Measurements from ENCODE around the gene GDAP2. TPM values are rescaled to one million over a fixed set of nuclear protein-coding genes. Genes with fewer than 3 reads are reported as not detected.
"Not testable (repeated sequence)": the region's sequence is repeated elsewhere in the genome, so short reads cannot be mapped to it uniquely, and the experiment has no call there.

The GDAP2 gene
- total and polyA plus RNA-seq, 11 donors = 1.4 to 25.6 (median 19.0) TPM

- Histone ChIP-seq H3K27me3 (no peaks in the 10 kb centered on the region), H3K4me3 (peak overlapping the region in 10 of 12 donors; percentile 79 to 96 (median 92)), H3K27ac (peak overlapping the region in 3 of 12 donors; percentile 83 to 95 (median 88)), H3K9me3 (no peaks in the 10 kb centered on the region), H3K36me3 (peaks cover 0 to 25% (median 15%) of the 10 kb centered on the region in 9 donors), H3K4me1 (peaks cover 5 to 53% (median 23%) of the 10 kb centered on the region in 12 donors)
- ATAC-seq (no peak), DNase-seq (no peak)
- intact Hi-C loops (cut with DNase I) = no loop called here
- TF ChIP-seq POLR2A (IDR thresholded peaks at IDR 0.05) = no peak
- no peak for TF ChIP-seq CTCF (IDR thresholded peaks at IDR 0.05)
- 4 to 8% (median 7%) methylated on average over 6 of the region's 6 CpGs for WGBS, 4 donors
Measured at GRCh38 chr1:117930484-117930883, 1.1 kb upstream of the GDAP2 start.

GRCh38 chr1:117930173-117930447 is 689 bp upstream of the GDAP2 start:
- ATAC-seq = no peak
- Histone ChIP-seq H3K36me3 (peaks cover 0 to 21% (median 11%) of the 10 kb centered on the region in 9 donors), H3K4me1 (peaks cover 5 to 56% (median 23%) of the 10 kb centered on the region in 12 donors), H3K27ac (peak overlapping the region in 8 of 12 donors; percentile 80 to 95 (median 86)), H3K9me3 (no peaks in the 10 kb centered on the region), H3K4me3 (peak overlapping the region; percentile 58 to 96 (median 91)), H3K27me3 (no peaks in the 10 kb centered on the region)
- WGBS, 4 donors = 1 to 2% (median 2%) methylated on average over 12 of the region's 12 CpGs
- intact Hi-C loops (cut with DNase I) = no loop called here
- DNase-seq = no peak
- no peak for TF ChIP-seq CTCF (IDR thresholded peaks at IDR 0.05)
- no peak for TF ChIP-seq POLR2A (IDR thresholded peaks at IDR 0.05)

GRCh38 chr1:117928881-117929342 is 509 bp downstream of the GDAP2 start:
- intact Hi-C loops (cut with DNase I) = no loop called here
- peak; percentile 58 to 74 (median 67) for DNase-seq
- peak; percentile 66 to 82 (median 76) for ATAC-seq

GRCh38 chr1:117925981-117926380 is 3.4 kb downstream of the GDAP2 start:
- peaks cover 0 to 5% (median 0%) of the 10 kb centered on the region in 9 donors for H3K36me3 ChIP-seq
- 87 to 93% (median 90%) methylated on average over 3 of the region's 3 CpGs for WGBS, 4 donors
- peaks cover 5 to 42% (median 18%) of the 10 kb centered on the region in 12 donors for H3K4me1 ChIP-seq
- ATAC-seq (no peak), DNase-seq (no peak)
- peak overlapping the region in 1 of 12 donors; percentile 64 for H3K27ac ChIP-seq
- intact Hi-C loops (cut with DNase I) = no loop called here
- no peaks in the 10 kb centered on the region for H3K27me3 ChIP-seq
- no peak for TF ChIP-seq CTCF (IDR thresholded peaks at IDR 0.05)
- TF ChIP-seq POLR2A (IDR thresholded peaks at IDR 0.05) = no peak
- H3K4me3 ChIP-seq = peak overlapping the region in 1 of 12 donors; percentile 2
- no peaks in the 10 kb centered on the region for H3K9me3 ChIP-seq

More at GRCh38 chr1:117928881-117929342, 509 bp downstream of the GDAP2 start:
- no peaks in the 10 kb centered on the region for H3K27me3 ChIP-seq
- peaks cover 0 to 13% (median 0%) of the 10 kb centered on the region in 9 donors for H3K36me3 ChIP-seq
- H3K4me3 ChIP-seq = peak overlapping the region; percentile 58 to 96 (median 91)
- H3K9me3 ChIP-seq = no peaks in the 10 kb centered on the region
- TF ChIP-seq CTCF (IDR thresholded peaks at IDR 0.05) = peak in 2 of 12 donors; percentile 21 to 34
- no peak for TF ChIP-seq POLR2A (IDR thresholded peaks at IDR 0.05)
- 0 to 1% (median 0%) methylated on average over 21 to 24 of the region's 24 CpGs for WGBS, 4 donors
- peaks cover 5 to 56% (median 23%) of the 10 kb centered on the region in 12 donors for H3K4me1 ChIP-seq
- peak overlapping the region; percentile 61 to 95 (median 86) for H3K27ac ChIP-seq

GRCh38 chr1:117922717-117923116 is 6.7 kb downstream of the GDAP2 start:
- H3K27ac ChIP-seq; ATAC-seq; H3K27me3 ChIP-seq; DNase-seq; H3K4me3 ChIP-seq; H3K9me3 ChIP-seq; intact Hi-C loops (cut with DNase I): not testable (repeated sequence)
- H3K36me3 ChIP-seq = peaks cover 0 to 32% (median 23%) of the 10 kb centered on the region in 9 donors
- WGBS, 4 donors = 91 to 96% (median 93%) methylated on average over 7 of the region's 7 CpGs
- peaks cover 0 to 25% (median 3%) of the 10 kb centered on the region in 12 donors for H3K4me1 ChIP-seq
